PC-3 (cell line): ENCODE results near the gene ACSBG1.

Experiments used
- EZH2 ChIP-seq: fragments of 300-600 bp; sonication (generic); IDR thresholded peaks from one replicate; pipeline ENCODE4 v1.6.1; 2017; ENCODE audit warnings: antibody characterized with exemption, mild to moderate bottlenecking, low read length; ENCODE audit not compliant: unreplicated experiment
- TF ChIP-seq, protein P1 (sequence below): fragments of 300-600 bp; sonication (generic); conservative IDR thresholded peaks from 2 replicates; pipeline ENCODE4 v1.5.1; 2017; ENCODE audit warnings: antibody characterized with exemption, low read depth, mild to moderate bottlenecking, low read length

DNA sequence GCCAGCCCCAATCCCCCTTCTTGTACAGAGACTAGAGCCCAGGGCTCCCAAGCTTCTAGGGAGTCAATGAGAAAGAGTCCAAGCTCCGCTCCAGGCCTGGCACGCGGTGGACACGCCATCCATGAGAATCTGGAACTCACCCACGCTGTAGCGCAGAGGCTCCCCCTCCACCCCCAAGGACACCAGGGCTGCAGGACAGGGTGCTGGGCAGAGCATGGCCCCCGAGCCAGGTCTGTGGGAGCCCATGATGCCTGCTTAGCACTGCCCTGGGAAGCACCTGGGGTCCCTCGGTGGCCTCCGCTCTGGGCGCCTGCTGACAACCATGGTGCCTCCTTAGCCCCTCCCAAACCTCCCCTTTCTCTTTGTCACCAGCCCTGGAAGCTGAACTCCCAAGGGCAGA is 28.5 kb downstream of the ACSBG1 start:
- TF ChIP-seq, protein P1, sequence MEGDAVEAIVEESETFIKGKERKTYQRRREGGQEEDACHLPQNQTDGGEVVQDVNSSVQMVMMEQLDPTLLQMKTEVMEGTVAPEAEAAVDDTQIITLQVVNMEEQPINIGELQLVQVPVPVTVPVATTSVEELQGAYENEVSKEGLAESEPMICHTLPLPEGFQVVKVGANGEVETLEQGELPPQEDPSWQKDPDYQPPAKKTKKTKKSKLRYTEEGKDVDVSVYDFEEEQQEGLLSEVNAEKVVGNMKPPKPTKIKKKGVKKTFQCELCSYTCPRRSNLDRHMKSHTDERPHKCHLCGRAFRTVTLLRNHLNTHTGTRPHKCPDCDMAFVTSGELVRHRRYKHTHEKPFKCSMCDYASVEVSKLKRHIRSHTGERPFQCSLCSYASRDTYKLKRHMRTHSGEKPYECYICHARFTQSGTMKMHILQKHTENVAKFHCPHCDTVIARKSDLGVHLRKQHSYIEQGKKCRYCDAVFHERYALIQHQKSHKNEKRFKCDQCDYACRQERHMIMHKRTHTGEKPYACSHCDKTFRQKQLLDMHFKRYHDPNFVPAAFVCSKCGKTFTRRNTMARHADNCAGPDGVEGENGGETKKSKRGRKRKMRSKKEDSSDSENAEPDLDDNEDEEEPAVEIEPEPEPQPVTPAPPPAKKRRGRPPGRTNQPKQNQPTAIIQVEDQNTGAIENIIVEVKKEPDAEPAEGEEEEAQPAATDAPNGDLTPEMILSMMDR: no peak
- no peak for TF ChIP-seq EZH2
